Activated T-cell treated with anti-CD3 and anti-CD28 coated beads, Interleukin-2, amount 50 U/mL, for 48 hours (primary cell): ENCODE data around the gene FSTL4.
A peak's percentile ranks its signal among the peaks of the same experiment; 100 is the strongest.

ENCODE experiments used
- DNase-seq, 2 experiments: peaks; one replicate each; pipeline ENCODE4 v3.0.0-alpha.2; 2020

Gene FSTL4

DNA sequence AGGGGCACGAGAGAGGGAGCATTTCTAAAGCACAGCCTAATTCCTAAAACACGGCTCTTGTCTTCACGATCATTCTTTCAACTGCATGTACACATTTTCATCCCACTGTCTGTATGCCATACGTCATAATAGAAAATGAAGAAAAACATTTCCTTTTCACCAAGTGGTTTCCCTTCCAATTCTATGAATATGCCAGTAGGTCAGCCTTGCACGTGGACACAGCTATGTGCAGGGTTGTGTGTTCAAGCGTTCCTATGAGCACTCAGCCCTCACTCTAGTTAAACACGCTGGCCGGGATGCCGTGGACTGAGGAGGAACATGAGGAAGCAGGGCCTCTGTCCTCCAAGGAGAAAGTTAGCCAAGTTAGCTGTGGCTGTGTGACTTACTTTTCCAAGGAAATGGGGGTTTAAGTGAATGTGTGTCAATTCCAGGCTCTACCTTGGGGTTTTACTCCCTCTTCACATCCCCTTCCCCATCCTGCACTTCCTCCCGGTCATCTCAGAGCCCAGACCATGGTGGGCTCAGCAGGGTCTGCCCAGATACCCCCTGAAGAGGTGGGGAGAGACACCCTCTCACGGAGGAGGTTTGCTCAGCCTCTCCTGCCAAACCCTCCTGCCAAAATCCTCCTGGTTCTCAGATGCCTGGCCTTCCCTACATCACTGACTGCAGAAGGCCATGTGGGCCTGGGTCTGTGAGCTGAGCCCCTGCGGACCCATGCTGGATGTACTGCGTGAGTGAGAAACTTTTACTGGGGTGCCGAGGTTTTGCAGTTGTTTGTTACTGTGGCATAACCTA, 230.6 kb downstream of the FSTL4 start:
- DNase-seq, result peak in 1 of 2 experiments; percentile 9

DNA sequence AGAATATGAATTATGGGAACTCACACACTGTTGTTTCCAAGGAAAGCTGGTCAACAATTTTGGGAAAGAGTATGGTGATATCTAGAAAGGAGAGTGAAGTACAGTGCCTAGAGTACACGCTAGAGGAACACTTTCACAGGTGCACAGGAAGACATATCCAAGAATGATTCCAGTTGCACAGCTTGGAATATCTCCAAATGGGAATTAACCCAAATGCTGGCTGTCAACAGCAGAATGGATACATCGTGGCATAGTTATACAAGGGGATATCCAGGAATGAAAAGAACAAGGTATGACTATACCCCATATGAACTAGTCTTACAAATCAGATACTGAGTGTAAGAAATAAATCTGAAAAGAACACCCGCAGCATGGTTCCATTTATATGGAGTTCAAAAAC, 231.3 kb downstream of the FSTL4 start:
- no peak for DNase-seq

DNA sequence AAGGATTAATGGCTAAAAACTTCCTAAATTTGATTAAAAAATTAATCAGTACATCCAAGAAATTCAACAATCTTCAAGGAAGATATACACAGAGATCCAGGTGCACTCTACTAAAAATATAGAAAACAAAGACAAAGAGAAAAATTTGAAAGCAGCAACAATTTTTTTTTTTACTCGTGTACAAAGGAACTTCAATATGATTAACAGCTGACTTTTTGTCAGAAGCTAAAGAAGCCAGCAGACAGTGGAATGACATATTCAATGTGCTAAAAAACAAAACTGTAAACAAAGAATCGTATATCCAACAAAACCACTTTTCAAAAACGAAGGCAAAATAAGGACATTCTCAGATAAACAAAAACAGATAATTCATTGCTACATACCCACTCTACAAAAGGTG, 234.6 kb downstream of the FSTL4 start:
- DNase-seq, result no peak

- no peak for DNase-seq
These were observed 235.4 kb downstream of the FSTL4 start for GRCh38 chr5:133376986-133377385.

DNA sequence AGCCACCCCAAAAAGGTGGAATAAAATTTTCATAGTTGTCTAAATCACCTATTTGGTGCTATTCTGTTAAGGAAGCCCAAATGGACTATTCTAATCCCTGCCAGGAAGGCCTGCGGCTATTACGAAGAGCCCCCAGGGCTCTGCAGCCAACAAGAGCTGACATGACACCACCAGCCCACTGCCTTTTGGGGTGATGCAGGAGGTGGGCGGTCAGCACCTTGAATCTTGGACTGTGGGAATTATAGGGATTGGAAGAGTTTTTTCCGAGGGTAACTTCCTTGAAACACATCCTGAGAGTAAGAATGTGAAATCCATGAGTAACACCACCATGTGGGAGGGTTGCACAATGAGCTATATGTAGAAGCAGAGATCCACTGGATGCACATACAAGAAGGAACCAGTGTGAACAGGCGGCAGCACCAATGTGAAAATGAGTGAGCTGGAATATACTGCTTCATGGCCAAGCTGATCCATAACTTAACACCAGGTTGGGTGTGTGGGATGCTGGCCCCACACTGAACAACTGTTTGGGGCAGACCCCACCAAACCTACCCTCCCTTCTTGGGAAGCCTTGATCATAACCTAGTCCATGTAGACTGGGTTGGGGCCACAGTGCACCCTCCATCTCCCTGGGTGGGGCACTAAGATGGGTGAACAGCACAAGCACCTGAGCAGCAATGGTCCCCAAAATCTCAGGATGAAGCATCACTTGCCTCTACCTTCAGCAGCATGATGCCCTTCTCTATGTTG, 239.0 kb downstream of the FSTL4 start:
- DNase-seq, result no peak

DNA sequence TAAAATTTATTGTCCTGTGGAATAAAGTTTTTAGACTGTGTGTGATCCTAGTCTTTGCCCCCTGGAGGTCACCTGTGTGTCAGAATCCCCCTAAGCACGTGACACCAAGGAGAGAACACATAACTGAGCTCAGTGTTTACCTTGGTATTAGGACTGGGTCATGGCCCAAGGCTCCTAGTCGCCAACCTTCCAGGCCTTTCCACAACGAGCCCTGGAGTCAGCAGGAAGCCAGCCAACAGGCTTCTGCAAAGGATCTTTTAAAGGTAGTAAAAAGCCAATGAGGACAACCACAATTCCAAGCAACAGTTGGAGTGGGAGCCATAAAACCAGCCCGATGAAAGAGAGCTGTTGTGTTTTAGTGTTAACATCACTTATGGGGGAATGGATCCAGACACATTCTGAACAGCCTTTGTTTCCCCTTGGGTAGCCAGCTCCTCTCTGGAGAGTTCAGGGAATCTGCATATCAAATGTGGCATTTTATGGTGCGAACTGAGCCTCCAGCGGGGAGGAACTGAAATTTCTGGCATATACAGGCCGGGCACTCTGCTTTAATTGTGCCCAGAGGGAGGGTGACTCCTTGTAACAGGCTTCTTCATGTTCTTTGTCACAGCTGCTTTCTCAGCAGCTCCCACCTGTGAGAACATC, 239.9 kb downstream of the FSTL4 start:
- DNase-seq, result no peak

- no peak for DNase-seq
These were observed 240.8 kb downstream of the FSTL4 start for GRCh38 chr5:133371371-133372155.

- DNase-seq, result no peak
These were observed 241.4 kb downstream of the FSTL4 start for GRCh38 chr5:133370904-133371303.

GRCh38 chr5:133370036-133370831, 242.1 kb downstream of the FSTL4 start:
- no peak for DNase-seq

GRCh38 chr5:133368916-133369783, 243.2 kb downstream of the FSTL4 start:
- no peak for DNase-seq

- DNase-seq, result no peak
These were observed 244.4 kb downstream of the FSTL4 start for GRCh38 chr5:133367984-133368383.

DNA sequence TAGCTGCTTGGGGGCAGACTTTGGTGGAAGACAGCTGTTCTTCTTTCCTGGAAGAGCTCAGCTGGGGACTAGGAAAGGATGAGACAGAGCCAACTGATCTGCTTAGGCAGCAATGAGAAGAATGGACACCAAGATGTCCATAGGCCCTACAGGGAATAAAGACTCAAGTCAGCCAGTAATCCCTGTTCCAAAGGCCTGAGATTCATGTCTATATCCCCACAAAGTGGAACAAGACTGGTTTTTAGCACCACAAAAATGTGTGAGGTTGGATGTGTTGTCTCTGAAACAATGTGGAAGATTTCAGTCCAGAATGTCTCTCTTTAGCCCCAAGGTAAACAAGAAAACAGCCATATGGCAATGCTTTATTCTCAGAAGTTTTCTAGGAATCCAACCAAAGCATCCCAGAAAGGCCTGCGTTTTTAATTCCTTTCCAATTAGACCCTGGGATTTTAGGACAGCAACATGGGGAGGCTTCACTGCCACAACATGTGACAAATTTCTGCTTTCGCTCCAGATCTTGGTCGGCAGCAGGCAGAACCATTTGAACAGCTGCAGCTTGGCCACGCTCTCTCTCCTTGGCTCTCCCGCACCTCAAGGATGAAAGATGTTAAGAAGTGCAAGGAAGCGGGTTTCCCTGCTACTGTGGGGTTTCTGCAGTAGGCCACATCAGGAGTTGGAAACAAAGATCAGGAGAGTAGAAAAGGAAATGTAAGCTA, 245.1 kb downstream of the FSTL4 start:
- no peak for DNase-seq

- DNase-seq, result no peak
These were observed 245.9 kb downstream of the FSTL4 start for GRCh38 chr5:133366438-133366837.

DNA sequence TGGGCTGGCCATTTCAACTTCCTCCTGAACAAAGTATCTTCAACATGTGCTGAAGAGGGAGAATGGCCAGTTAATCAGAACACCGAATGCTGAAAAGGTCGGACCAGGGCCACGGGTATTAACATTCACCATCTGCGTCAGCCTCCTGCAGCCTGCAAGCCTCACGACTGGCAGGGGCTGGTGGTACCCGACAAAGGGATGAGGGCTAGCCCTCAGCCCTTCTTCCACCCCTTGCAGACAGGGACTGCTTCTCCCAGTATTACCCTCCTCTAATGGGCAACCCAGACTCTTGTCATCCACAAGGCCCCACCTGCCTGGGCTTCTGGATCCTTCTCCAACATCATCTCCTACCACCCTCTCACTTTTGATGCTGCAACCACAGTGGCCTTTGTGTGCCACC, 246.6 kb downstream of the FSTL4 start:
- no peak for DNase-seq

- peak in 1 of 2 experiments; percentile 30 for DNase-seq
These were observed 247.2 kb downstream of the FSTL4 start for GRCh38 chr5:133364936-133365707.

DNA sequence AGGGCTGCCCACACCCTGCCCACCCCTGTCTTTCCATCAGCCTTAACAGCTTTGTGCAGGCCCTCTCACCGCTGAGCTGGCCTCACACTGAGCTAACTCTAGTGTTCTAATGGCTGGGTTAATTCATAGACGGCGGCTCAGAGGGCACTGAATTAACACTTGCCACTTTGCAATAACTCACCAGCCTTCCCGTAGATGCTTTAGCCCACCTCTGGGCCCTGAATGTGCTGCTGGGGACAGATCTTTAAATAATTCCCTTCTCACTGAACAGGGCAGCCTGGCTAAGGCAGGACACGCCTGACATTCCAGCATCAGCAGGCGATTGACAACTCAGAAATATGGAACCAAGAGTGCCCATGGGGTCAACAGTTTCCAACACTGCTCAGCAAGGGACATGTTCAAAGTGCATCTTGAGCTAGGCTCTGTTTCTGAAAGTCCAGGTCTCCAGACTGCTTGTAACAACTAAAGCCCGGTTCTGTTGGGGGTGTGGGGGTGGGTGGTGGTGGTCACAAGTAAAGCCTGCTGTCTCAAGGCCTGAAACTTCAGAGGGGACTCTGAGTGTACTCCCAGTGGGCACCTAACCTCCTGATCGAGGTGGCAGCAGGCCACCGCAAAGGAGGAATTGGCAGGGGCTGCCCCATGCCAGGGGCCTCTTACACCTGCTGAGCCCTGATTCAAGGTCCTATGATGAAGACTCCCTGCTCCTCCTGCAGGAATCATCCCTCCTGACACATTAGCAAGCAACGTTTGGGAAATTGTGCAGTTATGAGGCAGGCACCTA, 248.3 kb downstream of the FSTL4 start:
- DNase-seq, result no peak

DNA sequence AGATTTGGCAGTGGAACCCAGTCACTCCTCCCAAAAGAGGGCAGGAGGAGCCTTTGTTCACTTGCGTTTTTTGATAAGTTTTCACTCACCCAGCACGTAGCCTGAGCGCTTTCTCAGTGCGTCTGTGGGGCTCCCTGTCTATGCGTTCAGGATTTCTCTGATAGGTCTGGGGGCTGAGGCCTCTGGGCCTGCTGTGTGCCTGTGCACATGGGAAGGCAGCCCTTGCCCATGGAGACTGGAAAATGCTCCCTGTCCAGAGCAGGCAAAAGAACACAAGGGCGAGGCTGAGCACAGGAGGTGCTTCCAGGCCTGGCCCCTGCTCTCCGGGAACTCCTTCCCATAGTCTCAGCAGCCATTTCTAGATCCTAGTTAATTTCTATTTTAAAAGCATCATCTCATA, 249.9 kb downstream of the FSTL4 start:
- no peak for DNase-seq

DNA sequence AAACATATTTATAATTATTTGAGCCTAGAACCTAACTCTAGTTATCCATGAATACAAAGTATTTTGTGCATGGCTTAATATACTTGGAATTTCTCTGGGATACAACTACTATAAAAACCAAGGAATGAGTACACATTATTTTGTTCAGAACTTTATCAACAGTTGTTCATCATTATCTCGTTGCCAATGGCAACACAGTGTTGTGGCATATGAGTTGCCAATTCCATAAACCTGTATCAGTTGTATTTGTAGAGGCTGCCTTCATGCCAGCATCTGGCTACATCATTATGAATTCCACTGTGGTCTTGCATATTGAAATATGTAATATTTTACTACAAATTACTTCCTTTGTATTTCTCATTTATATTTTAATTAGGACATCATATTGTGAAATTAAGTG, 250.4 kb downstream of the FSTL4 start:
- no peak for DNase-seq
